Left ventricle myocardium superior (tissue), 1 donor: Measurements from ENCODE around the gene CAPN11. TPM values are rescaled to one million over a fixed set of nuclear protein-coding genes. Genes with fewer than 3 reads are reported as not detected.

Experiments used
- ATAC-seq: fragments of 200-7000 bp; cut with Tn5 transposase; one replicate; pipeline ENCODE4 v1.9.1; 2020; ENCODE audit warnings: mild to moderate bottlenecking, moderate library complexity
- DNase-seq: peaks from one replicate; pipeline ENCODE4 v3.0.0-alpha.2; 2020
- intact Hi-C: fragments of 100-400 bp; cut with micrococcal nuclease; formaldehyde crosslinking; loops from one replicate; pipeline ENCODE4 v1.11.0; 2022
- long read RNA-seq: library from polyadenylated mRNA; unstranded; transcript quantifications from one replicate; pipeline ENCODE4 v2.0.0, GENCODE V29; 2021
- total RNA-seq: library from RNA; stranded (reverse); fragmentation: NEBNext Ultra II Directional; extraction: Animal tissue kit (Norgen Biotek cat#: 25700); gene quantifications from one replicate; pipeline ENCODE4 v1.2.1, GENCODE V29; 2021
- donor health status: DM: no; HTN: yes; CAD: no; lungs with severe emphysema.

CAPN11 gene
- total RNA-seq = 0.40 TPM
- long read RNA-seq = 0 reads

DNA sequence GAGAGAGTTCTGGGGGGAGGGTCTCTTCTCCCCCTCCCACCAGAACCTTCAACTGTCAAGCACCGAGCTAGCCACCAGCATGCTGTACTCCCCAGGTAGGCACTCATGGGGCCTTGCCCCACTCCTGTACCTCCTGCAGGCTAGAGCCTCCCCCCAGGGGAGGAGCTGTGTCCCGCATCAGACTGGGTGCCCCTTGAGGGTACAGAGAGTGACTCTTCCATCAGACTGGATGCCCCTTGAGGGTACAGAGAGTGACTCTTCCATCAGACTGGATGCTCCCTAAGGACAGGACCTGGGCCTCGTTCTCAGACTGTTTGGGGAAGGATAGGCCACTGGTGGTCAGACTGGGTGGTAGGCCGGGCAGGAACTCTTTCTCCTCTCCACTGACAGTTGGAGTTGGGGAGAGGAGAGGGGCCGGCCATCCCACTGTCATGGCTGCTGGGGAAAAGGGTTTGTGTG, at the start of gene CAPN11:
CAPN11 (plus strand) TSS at position 51 of the 459 bp plus-strand sequence; CDS start at position 80, 29 bp downstream.
- intact Hi-C loops = no loop called here
- ATAC-seq = no peak
- no peak for DNase-seq

DNA sequence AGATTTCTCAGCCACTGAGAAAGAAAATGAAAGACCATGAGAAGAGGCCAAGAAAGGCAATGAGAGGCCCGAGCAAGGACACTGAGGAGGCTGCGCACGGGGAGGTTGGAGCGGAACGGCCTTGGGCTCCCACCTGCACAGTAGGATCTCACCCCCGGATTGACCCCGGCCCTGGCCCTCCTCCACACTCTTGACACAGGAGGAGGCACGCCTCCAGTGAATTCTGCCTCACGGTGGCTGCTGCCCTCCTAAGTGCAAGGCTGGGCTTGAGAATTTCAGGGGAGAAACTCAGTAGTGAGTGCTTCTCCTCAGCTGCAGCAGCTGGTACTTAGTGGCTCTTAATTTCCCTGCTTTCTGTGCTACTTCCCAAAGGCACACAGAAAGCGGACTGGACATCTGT, 49.4 kb upstream of the CAPN11 start:
- DNase-seq (no peak), ATAC-seq (no peak)
- intact Hi-C loops = no loop called here

DNA sequence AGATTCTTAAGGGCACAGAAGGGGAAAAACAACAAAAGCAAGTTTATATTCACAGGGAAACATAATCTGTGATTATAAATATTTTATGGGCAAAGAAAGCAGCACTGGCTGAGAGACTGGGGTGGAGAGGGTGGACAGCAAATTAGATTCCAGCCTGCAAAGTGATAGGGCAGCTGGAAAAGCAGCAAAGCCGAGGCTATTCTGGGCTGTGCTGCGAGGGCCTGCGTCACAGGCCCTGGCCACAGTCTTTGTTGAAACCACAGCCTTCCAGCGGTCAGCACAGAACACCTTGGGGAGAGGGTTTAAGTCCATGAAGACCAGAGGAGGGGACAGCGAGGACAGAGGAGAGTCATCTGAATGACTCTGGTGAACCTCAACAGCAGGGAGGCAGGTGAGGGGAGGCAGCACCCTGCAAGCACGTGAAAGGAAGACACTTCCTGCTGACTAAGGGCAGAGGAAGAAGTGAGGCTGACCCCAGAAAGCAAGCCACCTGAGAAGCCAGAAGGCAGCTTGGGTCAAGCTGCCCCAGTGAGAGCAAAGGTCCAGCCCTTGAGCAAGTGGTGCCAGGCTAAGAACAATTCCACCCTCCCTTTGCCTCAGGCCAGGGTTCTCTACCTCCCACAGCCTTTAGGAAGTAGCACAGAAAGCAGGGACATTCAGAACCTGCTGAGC, 48.5 kb upstream of the CAPN11 start:
- DNase-seq (peak; percentile 43), ATAC-seq (peak; percentile 90)
- intact Hi-C loops = no loop called here

GRCh38 chr6:44110966-44111365, 47.7 kb upstream of the CAPN11 start:
- no peak for ATAC-seq
- intact Hi-C loops = no loop called here
- no peak for DNase-seq

DNA sequence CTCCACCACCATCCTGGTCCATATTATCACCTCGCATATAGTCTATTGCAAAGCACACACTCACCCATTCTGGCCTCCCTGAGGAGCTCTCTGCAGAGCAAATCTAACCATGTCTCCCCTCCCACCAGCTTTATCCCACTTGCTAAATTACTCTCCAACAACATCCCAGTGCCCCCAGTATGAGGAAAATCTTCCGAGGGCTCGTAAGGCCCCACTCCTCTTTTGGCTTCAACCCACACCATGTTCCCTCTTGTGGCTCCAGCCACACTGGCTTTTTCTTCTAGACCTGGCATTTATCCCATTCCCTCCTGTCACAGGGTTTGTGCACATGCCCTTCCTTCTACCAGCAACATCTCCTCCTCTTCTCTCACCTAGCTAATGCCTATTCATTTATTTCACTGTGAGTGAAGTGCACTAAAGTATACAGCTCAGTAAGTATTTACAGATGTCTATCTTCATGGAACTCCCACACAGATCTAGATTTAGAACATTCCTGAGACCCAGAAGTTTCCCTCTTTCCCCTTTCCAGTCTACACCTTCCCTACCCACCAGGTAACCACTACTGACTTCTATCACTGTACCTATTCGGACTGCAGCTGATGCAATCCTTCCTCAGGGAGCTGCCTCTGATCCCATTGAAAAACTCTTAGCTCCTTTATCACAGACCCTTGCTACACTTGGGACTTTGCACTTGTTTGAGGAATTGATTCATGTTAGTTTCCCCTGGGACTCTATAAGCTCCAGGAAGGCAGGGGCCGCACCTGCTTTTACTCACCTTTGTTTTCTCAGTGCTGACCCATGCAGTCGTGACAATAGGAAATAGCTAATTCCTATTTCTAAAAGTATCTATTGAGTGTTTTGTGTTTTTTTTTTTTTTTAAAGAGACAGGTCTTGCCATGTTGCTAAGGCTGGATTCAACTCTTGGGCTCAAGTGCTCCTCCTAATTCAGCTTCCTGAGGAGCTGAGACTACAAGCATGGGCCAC, 46.9 kb upstream of the CAPN11 start:
- DNase-seq (no peak), ATAC-seq (no peak)
- intact Hi-C loops = no loop called here

DNA sequence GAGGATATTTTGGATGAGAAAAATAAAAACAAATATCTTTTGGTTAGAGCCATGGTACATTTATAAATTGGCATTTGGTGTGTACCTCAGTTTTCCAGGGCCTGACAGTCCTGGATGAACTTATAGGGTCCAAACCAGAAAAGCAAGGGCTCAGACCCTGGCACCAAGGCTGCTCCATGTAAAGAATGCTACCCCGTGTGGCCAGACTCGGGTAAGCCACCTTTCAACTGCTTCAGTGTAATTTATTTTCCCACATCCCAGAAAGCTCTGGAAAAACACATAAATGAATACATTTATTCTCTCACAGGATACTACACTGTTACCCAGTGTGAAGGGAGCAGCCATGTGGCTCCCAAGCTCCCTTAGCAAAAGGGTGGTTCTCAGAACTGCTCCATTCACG, 45.2 kb upstream of the CAPN11 start:
- intact Hi-C loops = no loop called here
- ATAC-seq (no peak), DNase-seq (no peak)

DNA sequence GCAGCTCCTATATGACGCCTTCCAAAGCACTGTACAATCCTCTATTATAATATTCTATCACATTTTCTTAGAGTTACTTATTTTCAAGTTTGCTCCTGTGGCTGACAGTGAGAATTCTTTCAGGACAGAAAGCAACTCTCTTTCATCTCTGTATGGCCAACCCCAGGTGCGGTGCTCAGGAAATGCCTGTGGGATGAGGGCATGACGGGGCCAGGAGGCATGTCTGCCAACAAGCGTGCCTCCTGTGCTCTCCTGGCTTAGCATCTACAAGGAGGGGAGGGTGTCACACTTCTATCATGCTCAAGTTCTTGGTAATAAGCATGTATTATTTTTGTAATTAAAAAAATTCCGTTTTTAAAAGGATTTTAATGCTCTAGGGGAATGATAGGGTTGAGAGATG, 42.8 kb upstream of the CAPN11 start:
- no peak for ATAC-seq
- intact Hi-C loops = no loop called here
- no peak for DNase-seq

DNA sequence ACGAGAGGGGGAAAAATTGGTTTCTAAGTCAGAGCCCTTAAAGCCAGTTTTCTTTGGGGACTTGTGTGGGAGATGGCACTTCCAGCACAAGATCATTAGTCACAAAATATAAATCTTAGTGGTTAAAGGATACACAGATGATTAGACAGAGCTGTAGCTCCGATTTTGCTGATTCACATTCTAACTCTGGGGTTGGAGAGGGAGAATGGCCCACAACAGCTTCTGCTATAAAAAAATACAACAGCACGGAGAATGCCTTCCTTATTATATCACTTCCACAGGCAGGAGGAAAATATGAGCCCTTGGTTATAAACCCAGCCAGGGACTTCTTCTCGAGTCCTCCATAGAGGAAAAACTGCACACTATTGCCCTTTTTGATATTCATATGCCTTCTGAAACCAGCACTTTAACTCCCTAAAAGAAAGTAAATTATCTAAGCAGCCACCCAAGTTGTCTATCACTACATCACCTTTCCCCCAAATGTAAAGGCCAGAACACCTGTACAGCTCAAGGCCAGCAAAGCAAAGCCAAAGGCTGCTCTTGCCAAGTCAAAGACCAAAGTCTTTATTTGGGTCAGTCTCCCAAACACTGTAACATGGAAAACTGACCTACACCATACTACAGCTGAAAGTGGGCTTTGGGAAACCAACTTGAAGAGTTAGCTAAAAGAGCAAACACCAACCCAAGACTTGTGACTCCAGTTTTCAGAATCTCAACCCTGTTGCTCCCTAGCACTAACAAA, 41.8 kb upstream of the CAPN11 start:
- intact Hi-C loops = no loop called here
- ATAC-seq (no peak), DNase-seq (no peak)

DNA sequence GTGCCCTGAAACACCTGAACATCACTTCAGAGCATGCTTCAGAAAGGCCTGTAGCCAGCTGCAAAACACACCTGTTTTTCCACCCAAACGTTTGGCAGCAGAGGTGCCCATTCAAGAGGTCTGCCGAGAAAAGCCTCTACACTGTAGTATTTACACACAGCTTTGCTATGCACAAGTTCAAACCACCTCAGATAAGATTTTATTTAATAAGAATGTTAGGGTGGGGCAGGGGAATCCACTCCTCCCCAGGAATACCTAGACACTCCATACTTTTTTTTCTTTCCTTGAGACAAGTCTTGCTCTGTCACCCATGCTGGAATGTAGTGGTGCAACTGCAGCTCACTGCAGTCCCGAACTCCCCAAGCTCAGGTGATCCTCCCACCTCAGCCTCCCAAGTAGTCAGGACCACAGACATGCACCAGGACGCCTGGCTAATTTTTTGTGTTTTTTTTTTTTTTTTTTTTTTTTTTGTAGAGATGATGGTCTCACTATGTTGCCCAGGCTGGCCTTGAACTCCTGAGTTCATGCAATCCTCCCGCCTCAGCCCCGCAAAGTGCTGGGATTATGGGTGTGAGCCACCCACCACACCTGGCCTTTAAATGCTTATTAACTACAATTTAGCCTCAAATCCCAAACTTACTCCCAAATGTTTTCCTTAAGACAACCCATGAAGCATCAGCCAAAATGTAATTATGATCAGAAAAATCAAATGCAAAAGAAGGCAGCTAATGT, 41.1 kb upstream of the CAPN11 start:
- DNase-seq (no peak), ATAC-seq (no peak)
- intact Hi-C loops = no loop called here

DNA sequence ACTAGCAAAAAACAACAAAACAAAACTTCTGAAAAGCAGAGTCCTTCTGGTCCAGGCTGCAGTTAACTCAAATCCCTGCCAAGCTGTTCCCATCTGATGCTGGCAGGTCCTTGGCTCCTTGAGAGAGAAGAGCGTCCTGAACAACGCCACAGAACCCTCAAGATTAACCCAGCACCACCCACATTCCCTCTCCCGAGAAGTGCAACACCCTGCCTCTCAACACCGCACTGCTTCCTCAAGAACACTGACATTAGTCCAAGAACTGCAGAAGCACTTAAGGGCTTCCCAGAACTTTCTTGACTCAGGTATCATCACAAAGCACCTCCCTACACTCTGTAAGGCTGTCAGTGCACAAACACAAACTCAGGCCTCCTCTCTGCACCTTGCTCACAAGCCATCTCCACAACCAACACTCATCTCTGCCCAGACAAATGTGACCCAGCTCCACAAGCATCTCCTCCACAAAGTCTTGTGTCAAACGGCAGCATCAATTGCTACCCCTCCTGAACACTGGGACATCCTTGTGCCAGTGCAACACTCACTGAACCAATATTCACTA, 38.8 kb upstream of the CAPN11 start:
- ATAC-seq (peak; percentile 17), DNase-seq (no peak)
- intact Hi-C loops = no loop called here

DNA sequence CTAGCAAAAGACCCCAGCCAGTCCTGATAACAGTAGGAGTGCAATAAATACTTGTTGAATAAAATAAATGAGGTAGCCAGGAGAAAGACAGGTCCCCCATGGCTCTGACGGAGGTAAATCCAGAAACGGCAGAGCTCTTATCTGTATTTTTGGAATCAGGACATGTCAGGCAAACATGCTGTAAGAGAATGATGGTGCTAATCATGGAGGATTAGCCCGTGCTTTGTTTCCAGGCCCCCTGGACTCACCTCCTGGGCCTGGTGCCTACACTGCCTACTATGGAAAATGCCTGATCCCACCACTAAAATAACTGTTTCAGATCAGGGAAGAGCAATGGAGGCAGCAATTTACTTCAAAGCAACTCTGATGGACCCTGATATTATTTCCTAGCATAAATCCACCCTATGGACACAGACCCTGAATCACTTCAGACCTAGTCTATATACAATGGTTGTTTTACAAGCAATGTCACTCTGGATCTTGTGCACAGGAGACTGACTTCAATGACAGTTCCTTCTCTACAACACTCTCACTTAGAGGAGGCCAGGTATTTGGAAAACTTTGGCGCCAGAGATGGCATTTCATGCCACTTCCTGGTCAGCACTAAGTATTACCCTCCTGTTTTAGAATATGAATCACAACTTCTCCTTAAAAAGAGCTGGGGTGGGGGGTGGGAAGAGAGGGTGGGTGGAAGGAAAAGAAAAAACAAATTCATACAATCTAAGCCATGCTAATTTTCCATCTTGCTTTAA, 37.8 kb upstream of the CAPN11 start:
- peak; percentile 51 for ATAC-seq

DNA sequence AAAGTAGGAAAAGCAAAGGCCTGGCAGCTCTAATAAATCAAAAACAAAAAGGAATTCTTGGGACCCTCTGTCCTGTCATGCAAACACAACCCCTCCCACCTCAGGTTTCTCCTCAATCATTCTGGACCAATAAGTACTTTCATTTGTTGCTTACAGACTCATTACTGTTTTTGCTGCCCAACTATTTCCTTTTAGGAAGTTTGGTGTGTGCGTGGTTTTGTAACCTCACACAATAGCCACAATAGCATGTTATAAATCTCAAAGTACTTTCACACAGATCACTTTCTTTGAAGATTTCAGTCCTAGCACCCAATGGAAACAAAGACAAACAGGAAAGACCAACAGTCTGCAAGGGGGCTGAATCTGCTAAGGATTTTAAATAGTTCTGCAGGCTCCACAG, 35.8 kb upstream of the CAPN11 start:
- DNase-seq = no peak
- no peak for ATAC-seq
- intact Hi-C loops = no loop called here

More for the DNA sequence above, 37.8 kb upstream of the CAPN11 start:
- intact Hi-C loops = no loop called here
- DNase-seq = no peak

DNA sequence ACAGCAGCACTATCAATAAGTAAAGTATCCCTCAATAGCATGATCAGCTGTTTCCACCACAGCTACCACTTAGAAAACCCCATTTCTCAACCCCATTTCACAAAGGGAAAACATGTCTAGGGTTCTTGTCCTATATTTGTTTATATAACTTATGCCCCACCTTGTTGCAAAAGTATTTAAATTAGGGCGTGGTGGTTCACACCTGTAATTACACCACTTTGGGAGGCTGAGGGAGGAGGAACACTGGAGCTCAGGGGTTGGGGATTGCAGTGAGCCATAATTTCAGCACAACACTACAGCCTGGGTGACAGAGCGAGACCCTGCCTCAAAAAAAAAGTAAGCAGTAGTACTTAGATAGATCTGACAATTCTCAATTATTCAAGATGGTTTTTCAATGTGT, 35.1 kb upstream of the CAPN11 start:
- DNase-seq = no peak
- intact Hi-C loops = no loop called here

DNA sequence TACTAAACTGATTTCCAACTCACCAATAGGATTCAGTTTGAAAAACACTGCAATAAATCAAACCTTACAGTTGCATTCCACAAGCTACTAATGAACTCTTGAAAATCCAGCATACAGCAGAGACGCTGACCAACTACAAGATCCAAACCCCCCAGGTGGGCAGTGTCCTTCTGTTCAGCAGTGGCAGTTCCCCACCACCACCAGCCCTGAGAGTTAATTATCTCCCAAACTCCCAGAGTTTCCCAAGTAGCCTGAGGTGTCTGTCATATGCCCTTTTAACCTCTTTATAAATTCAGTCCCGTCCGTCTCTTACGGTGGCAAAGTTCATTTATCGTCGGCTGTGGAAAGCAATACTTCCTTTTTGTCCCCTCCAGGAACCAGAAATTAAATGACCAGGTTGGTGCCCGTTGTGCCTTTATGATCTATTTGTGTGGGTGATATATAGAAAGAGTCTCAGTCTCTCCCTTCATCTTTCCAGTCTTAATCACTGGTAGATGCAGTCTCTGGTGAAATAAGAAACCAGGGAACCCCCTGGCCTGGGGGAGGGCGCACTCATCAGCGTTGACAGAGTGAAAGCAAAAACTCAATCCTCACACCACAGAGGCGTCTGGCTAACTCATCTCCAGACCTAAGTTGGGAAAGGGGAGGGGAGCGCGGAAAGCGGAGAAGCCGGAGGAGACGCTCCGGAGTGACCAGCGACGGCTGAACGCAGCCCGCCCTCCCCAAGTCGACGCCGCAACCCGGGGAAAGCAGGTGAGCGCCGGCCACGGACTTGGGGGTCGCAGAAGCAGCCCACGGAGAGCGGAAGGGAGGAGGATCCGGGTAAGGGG, 32.1 kb upstream of the CAPN11 start:
- intact Hi-C loops = no loop called here
- ATAC-seq (peak; percentile 55), DNase-seq (peak; percentile 56)

More for the DNA sequence above, 35.1 kb upstream of the CAPN11 start:
- no peak for ATAC-seq

DNA sequence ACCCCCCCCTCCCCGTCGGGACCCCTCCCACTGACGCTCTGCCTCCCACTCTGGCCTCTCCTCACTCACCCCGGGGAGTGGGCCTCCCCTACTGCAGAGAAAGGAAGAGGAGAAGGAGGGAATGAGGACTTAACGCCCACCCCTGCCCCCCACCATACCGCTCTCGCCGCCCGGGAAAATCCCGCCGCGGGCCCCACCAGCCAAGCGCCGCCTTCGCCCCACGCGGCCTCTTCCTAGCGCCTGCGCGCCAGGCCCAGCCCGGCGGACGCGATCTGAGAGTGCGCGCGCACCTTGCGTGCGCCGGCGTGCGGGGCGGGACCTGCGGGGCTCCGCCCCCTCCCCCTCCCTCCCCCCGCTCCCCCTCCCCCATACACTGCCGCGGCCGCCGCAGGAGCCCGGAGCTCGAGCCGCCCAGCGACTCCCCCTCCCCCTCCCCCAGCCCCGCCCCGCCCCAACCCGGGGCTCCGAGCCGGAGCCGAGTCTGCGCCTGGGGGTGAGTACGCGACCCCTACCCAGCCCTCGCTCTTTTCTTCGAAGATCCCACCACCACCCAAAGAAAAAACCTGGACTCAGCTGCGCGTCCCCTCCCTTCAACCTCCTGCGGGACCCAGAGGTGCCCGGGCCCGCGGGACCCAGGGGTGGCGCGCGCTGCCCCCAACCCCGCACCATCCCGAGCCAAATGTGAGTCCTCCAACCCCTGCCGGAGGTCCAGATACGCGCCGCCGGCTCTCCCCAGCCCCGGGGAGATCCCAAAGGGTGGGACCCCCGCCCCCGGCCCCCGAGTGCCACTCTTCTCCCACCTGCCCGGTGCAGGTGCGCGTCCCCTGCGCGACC, 31.2 kb upstream of the CAPN11 start, which contains the start of the genes MRPL14 and TMEM63B:
MRPL14 (minus strand) TSS at position 267 of the 834 bp plus-strand sequence. CDS start 10,841 bp downstream, outside the sequence.
TMEM63B (plus strand) TSS at position 369 of the 834 bp plus-strand sequence. CDS start 7,031 bp downstream, outside the sequence.
- DNase-seq (peak; percentile 96), ATAC-seq (peak; percentile 95)
- intact Hi-C loops = no loop called here
